Suprapubic skin (tissue), 4 donors: Measurements from ENCODE around the gene GABRP.

Experiments
- POLR2A ChIP-seq, 2 donors: fragments of 450-650 bp; IDR thresholded peaks; one replicate each; pipeline ENCODE4 v1.6.1; 2017; ENCODE audit warnings: antibody characterized with exemption in 2 of 2, mild to moderate bottlenecking in 2 of 2, moderate library complexity in 2 of 2
- POLR2AphosphoS5 ChIP-seq, 3 donors: sonication (generic); formaldehyde crosslinking; IDR thresholded peaks; one replicate each; pipeline ENCODE4 v1.6.1; 2017; ENCODE audit warnings: antibody characterized with exemption in 3 of 3
- TF ChIP-seq, protein P1 (sequence below), 2 donors: fragments of 200-600 bp in 1 of 2; fragments of 450-650 bp in 1 of 2; sonication (generic) in 1 of 2; IDR thresholded peaks; one replicate each; pipeline ENCODE4 v1.5.1; 2016 to 2019; ENCODE audit warnings: antibody characterized with exemption in 2 of 2, mild to moderate bottlenecking in 1 of 2, moderate library complexity in 1 of 2

DNA sequence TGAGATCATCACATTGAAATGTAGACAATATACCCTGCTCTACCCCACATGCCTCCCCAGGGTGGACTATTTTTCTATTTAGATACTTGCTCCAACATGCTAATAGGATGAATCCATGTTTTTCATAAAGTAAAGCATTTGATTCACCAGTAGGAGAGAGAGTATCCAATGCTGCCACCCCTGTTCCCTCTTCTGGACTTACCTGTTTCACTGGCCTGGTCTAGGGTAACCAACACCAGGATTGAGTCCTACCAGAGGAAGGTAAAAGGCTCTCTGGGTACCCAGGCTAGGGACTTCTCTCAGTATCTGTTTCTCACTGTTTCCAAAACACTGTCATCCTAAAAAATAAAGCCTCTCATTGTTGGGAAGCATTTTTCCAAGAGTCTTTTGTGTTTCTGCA is 30.2 kb upstream of the GABRP start:
- TF ChIP-seq, protein P1, sequence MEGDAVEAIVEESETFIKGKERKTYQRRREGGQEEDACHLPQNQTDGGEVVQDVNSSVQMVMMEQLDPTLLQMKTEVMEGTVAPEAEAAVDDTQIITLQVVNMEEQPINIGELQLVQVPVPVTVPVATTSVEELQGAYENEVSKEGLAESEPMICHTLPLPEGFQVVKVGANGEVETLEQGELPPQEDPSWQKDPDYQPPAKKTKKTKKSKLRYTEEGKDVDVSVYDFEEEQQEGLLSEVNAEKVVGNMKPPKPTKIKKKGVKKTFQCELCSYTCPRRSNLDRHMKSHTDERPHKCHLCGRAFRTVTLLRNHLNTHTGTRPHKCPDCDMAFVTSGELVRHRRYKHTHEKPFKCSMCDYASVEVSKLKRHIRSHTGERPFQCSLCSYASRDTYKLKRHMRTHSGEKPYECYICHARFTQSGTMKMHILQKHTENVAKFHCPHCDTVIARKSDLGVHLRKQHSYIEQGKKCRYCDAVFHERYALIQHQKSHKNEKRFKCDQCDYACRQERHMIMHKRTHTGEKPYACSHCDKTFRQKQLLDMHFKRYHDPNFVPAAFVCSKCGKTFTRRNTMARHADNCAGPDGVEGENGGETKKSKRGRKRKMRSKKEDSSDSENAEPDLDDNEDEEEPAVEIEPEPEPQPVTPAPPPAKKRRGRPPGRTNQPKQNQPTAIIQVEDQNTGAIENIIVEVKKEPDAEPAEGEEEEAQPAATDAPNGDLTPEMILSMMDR (IDR thresholded peaks at IDR 0.05): no peak
- no peak for TF ChIP-seq POLR2A (IDR thresholded peaks at IDR 0.05)
- TF ChIP-seq POLR2AphosphoS5 (IDR thresholded peaks at IDR 0.05): no peak
